Left ventricle myocardium inferior (tissue), 1 donor: Measurements from ENCODE around the gene ZDHHC5. TPM values are rescaled to one million over a fixed set of nuclear protein-coding genes. Genes with fewer than 3 reads are reported as not detected.
A peak's percentile ranks its signal among the peaks of the same experiment; 100 is the strongest.

Source experiments
- DNase-seq: peaks from one replicate; pipeline ENCODE4 v3.0.0-alpha.2; 2020
- H3K27ac ChIP-seq: fragments of 200-600 bp; replicated peaks from 2 replicates; pipeline ENCODE4 v1.8.0; 2021
- H3K27me3 ChIP-seq: fragments of 200-600 bp; 2 replicates; pipeline ENCODE4 v1.8.0; 2021; ENCODE audit warnings: low read depth
- H3K36me3 ChIP-seq: fragments of 200-600 bp; 2 replicates; pipeline ENCODE4 v1.8.0; 2021
- H3K4me1 ChIP-seq: fragments of 200-600 bp; 2 replicates; pipeline ENCODE4 v1.8.0; 2021
- H3K4me3 ChIP-seq: fragments of 200-600 bp; 2 replicates; pipeline ENCODE4 v1.8.0; 2021; ENCODE audit warnings: mild to moderate bottlenecking, moderate library complexity
- H3K9me3 ChIP-seq: fragments of 200-600 bp; replicated peaks from 2 replicates; pipeline ENCODE4 v1.8.0; 2021
- CTCF ChIP-seq: fragments of 200-600 bp; IDR thresholded peaks from 2 replicates; pipeline ENCODE4 v1.8.0; 2021; ENCODE audit warnings: antibody characterized with exemption, mild to moderate bottlenecking, borderline replicate concordance
- intact Hi-C: fragments of 100-400 bp; cut with micrococcal nuclease; formaldehyde crosslinking; loops from one replicate; pipeline ENCODE4 v1.11.0; 2022
- total RNA-seq: library from RNA; stranded (reverse); fragmentation: NEBNext Ultra II Directional; extraction: Animal tissue kit (Norgen Biotek cat#: 25700); gene quantifications from one replicate; pipeline ENCODE4 v1.2.1, GENCODE V29; 2021
- donor health status: DM: no; HTN: yes; CAD: no; lungs with severe emphysema.

Gene ZDHHC5
- total RNA-seq, 1 donor from 2014 or later, result 45.8 TPM

GRCh38 chr11:57656885-57657193 is 11.1 kb upstream of the ZDHHC5 start:
- no peaks in the 10 kb centered on the region for H3K9me3 ChIP-seq
- H3K4me1 ChIP-seq, result peaks cover 23% of the 10 kb centered on the region
- H3K27me3 ChIP-seq, result peaks cover 8% of the 10 kb centered on the region
- H3K4me3 ChIP-seq, result peak overlapping the region; percentile 83
- H3K27ac ChIP-seq, result peak overlapping the region; percentile 92
- intact Hi-C loops, result no loop called here
- DNase-seq, result no peak
- no peak for TF ChIP-seq CTCF
- peaks cover 28% of the 10 kb centered on the region for H3K36me3 ChIP-seq

- Histone ChIP-seq H3K27ac (peak within 1 kb of the TSS; percentile 92), H3K27me3 (peaks cover 3% of the 10 kb centered on the region), H3K9me3 (no peaks in the 10 kb centered on the region), H3K36me3 (peaks cover 33% of the 10 kb centered on the region), H3K4me3 (peak within 1 kb of the TSS; percentile 83), H3K4me1 (peaks cover 23% of the 10 kb centered on the region)
- no peak for TF ChIP-seq CTCF
- intact Hi-C loops, result no loop called here
- DNase-seq, result peak; percentile 99
Observed at GRCh38 chr11:57657194-57658022, 10.5 kb upstream of the ZDHHC5 start, which contains the start of gene CLP1. CLP1 (plus strand) TSS chr11:57657762; CDS start chr11:57659477, 1,715 bp downstream.

GRCh38 chr11:57658023-57658361 is 9.9 kb upstream of the ZDHHC5 start:
- intact Hi-C loops, result no loop called here
- no peaks in the 10 kb centered on the region for H3K27me3 ChIP-seq
- peaks cover 23% of the 10 kb centered on the region for H3K4me1 ChIP-seq
- TF ChIP-seq CTCF, result no peak
- H3K27ac ChIP-seq, result peak overlapping the region; percentile 92
- H3K9me3 ChIP-seq, result no peaks in the 10 kb centered on the region
- H3K36me3 ChIP-seq, result peaks cover 39% of the 10 kb centered on the region
- DNase-seq, result no peak
- H3K4me3 ChIP-seq, result peak overlapping the region; percentile 83

- peaks cover 23% of the 10 kb centered on the region for H3K4me1 ChIP-seq
- H3K36me3 ChIP-seq, result peaks cover 42% of the 10 kb centered on the region
- no peak overlapping the region for H3K4me3 ChIP-seq
- intact Hi-C loops, result no loop called here
- no peak overlapping the region for H3K27ac ChIP-seq
- no peak for TF ChIP-seq CTCF
- no peaks in the 10 kb centered on the region for H3K9me3 ChIP-seq
- no peak for DNase-seq
- no peaks in the 10 kb centered on the region for H3K27me3 ChIP-seq
Observed at GRCh38 chr11:57659669-57660068, 8.2 kb upstream of the ZDHHC5 start.

GRCh38 chr11:57662893-57663292 is 5.0 kb upstream of the ZDHHC5 start:
- DNase-seq, result no peak
- TF ChIP-seq CTCF, result no peak
- intact Hi-C loops, result no loop called here
- Histone ChIP-seq H3K4me1 (peaks cover 24% of the 10 kb centered on the region), H3K27ac (no peak overlapping the region), H3K9me3 (no peaks in the 10 kb centered on the region), H3K27me3 (no peaks in the 10 kb centered on the region), H3K36me3 (peaks cover 42% of the 10 kb centered on the region), H3K4me3 (no peak overlapping the region)
